ENCODE measurements around the gene TRMT10B. TPM values are rescaled to one million over a fixed set of nuclear protein-coding genes. Genes with fewer than 3 reads are reported as not detected.
"Not testable (repeated sequence)": the region's sequence is repeated elsewhere in the genome, so short reads cannot be mapped to it uniquely, and the experiment has no call there.

The TRMT10B gene
- total RNA-seq, 1 donor: 2.4 TPM

GRCh38 chr9:37806271-37806670, 52.7 kb downstream of the TRMT10B start:
- no peak for DNase-seq (ENCODE audit: low read depth)
- TF ChIP-seq, protein P1, sequence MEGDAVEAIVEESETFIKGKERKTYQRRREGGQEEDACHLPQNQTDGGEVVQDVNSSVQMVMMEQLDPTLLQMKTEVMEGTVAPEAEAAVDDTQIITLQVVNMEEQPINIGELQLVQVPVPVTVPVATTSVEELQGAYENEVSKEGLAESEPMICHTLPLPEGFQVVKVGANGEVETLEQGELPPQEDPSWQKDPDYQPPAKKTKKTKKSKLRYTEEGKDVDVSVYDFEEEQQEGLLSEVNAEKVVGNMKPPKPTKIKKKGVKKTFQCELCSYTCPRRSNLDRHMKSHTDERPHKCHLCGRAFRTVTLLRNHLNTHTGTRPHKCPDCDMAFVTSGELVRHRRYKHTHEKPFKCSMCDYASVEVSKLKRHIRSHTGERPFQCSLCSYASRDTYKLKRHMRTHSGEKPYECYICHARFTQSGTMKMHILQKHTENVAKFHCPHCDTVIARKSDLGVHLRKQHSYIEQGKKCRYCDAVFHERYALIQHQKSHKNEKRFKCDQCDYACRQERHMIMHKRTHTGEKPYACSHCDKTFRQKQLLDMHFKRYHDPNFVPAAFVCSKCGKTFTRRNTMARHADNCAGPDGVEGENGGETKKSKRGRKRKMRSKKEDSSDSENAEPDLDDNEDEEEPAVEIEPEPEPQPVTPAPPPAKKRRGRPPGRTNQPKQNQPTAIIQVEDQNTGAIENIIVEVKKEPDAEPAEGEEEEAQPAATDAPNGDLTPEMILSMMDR (IDR thresholded peaks at IDR 0.05; ENCODE audit: insufficient read depth, low read length): no peak
- H3K4me3 ChIP-seq (ENCODE audit: low read depth, low read length): no peak overlapping the region

DNA sequence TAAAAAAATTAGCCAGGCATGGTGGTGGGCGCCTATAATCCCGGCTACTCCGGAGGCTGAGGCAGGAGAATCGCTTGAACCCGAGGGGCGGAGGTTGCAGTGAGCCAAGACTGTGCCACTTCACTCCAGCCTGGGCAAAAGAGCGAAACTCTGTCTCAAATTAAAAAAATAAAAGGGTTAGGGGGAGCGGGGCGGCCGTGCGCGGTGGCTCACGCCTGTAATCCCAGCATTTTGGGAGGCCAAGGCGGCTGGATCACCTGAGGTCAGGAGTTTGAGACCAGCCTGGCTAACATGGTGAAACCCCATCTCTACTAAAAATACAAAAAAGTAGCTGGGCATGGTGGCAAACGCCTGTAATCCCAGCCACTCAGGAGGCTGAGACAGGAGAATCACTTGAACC, 56.1 kb downstream of the TRMT10B start:
- DNase-seq (ENCODE audit: low read depth); H3K4me3 ChIP-seq (ENCODE audit: low read depth, low read length): not testable (repeated sequence)

DNA sequence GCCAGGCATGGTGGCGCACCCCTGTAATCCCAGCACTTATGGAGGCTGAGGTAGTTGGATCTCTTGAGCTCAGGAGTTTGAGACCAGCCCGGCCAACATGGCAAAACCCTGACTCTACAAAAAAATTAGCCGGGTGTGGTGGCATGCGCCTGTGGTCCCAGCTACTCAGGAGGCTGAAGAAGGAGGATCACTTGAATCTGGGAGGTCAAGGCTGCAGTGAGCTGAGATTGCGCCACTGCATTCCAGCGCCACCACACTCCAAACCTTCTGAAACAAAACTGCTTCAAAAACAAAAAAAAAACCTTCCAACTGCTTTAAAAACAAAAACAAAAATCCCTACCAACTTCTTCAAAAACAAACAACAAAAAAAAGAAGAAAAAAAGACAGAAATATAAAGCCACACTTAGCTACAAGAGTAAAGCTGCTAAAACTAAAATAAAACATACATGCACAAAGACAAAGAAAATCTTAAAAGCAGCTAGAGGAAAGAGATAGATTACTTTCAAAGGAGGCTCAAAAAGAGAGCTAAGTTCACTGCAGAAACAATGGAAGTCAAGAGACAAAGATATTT, 58.4 kb downstream of the TRMT10B start:
- H3K4me3 ChIP-seq (ENCODE audit: low read depth, low read length): no peak overlapping the region
- no peak for DNase-seq (ENCODE audit: low read depth)
- TF ChIP-seq, protein P1 (IDR thresholded peaks at IDR 0.05; ENCODE audit: insufficient read depth, low read length): no peak

GRCh38 chr9:37812773-37813379, 59.3 kb downstream of the TRMT10B start:
- no peak for DNase-seq (ENCODE audit: low read depth)
- no peak overlapping the region for H3K4me3 ChIP-seq (ENCODE audit: low read depth, low read length)
- TF ChIP-seq, protein P1 (IDR thresholded peaks at IDR 0.05; ENCODE audit: insufficient read depth, low read length): no peak

DNA sequence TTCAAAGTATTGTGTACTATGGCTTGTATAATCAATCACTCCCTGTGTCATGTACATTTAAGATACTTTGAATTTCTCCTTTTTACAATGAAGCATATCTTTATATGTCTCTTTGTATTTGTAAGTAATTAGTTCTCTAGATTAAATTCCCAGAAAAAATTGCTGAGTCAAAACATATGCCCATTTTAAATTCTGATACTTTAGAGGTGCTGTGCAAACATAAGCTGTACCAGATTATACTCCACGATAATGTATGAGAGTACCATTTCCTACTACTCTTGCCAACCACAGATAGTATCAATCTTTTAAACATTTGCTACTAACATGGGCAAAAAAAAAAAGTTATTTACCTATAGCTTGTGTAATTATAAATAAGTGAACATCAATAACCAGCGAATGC, 65.2 kb downstream of the TRMT10B start:
- no peak for DNase-seq (ENCODE audit: low read depth)
- TF ChIP-seq, protein P1 (IDR thresholded peaks at IDR 0.05; ENCODE audit: insufficient read depth, low read length): no peak
- H3K4me3 ChIP-seq (ENCODE audit: low read depth, low read length): no peak overlapping the region

DNA sequence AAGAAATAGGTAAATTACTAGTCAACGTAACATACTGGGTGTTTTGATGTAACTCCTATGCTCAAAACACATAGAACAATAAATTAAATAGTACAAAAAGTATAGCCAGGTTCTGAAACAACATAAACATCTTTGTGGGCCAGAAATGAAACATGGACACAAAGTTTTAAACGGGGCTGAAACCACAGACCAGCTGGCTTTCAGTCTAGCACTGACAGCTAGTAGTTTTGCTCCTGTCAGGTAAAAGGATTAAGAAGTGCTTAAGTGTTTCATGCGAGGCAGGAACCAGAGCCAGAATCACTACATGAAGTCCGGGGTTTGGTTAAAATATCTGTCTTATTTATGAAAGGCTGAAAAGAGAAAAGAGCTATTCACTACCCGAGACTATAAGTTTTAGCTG, 66.5 kb downstream of the TRMT10B start:
- no peak overlapping the region for H3K4me3 ChIP-seq (ENCODE audit: low read depth, low read length)
- no peak for DNase-seq (ENCODE audit: low read depth)
- TF ChIP-seq, protein P1 (IDR thresholded peaks at IDR 0.05; ENCODE audit: insufficient read depth, low read length): no peak

DNA sequence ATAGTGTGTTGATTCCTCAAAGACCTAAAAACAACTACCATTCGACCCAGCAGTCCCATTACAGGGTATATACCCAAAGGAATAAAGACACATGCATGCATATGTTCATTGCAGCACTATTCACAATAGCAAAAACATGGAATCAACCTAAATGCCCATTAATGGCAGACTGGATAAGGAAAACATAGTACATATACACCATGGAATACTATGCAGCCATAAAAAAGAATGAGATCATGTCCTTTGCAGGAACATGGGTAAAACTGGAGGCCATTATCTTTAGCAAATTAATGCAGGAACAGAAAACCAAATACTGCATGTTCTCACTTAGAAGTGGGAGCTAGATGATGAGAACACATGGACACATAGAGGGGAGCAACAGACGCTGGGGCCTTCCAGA, 71.6 kb downstream of the TRMT10B start:
- H3K4me3 ChIP-seq (ENCODE audit: low read depth, low read length); DNase-seq (ENCODE audit: low read depth): not testable (repeated sequence)
